GM18861 (cell line): ENCODE results near the gene HPCAL1.

Source experiments
- ATAC-seq: cut with Tn5 transposase; IDR thresholded peaks from one replicate; pipeline ENCODE4 v1.9.1; 2021; ENCODE audit not compliant: unreplicated experiment

The HPCAL1 gene

DNA sequence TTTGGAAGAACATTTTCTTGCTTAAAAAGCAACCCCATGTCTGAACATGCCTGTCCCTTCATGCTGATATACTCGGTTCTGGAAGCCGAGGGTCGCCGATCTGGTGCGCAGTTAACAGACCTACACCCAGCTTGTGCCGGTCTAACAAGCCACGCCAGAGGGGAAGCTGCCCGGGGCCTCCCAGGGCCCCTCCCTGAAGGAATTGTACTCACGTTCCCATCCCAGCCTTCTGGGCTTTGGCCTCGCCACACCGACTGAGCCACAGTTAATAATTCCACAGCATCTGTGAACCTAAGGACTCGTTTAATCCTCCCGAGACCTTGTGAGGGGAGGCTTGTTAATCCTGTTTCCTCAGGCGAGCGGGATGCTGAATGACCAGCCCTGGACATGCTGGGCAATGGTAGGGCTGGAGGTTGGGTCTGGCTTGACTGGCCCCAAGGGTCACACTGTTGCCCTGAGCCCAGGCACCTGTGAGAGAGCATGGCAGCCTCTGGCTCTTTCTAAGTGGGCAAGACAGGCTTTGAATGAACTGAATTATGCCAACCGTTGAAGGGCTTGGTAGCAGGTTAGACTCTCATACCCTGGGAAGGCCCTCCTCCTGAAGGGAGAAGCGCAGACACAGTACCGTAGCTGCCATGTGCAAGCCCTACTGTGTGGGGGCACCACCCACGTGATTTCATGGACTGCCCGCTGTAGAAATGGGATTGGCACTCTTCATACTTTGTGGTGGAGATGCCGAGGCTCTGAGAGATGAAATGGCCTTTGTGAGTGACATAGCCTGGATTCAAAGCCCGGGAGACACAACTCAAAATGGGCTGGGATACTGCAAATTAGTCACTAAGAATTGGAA is 173.3 kb downstream of the HPCAL1 start:
- ATAC-seq, result no peak

DNA sequence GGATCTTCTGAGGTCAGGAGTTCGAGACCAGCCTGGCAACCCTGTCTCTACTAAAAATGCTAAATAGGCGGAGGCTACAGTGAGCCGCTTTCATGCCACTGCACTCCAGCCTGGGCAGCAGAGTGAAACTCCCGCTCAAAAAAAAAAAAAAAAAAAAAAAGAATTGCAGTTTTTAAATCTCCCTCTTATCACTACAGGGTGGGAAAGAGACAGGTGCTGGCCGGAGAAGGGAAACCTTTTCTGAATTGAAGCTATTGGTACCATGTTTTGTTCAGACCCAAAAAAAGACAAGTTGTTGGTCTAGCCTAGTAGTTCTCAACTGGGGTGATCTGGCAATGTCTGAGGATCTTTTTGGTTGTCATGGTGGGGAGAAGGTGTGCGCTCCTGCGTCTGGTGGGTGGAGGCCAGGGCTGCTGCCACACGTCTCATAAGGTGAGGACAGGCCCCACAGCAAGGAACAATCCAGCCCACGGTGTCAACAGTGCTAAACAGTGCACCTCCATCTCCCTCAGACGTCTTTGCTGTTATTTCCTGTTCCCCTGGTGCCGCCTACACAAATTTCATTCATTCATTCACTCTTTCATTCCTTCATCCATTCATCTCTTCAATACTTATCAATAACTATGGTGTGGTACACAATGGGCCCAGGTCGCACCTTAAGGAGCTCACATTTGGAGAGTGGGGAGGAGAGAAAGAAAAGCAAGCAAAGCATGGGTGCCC is 174.2 kb downstream of the HPCAL1 start:
- ATAC-seq, result no peak
